ENCODE measurements around the gene BEAN1.
"Not testable (repeated sequence)": the region's sequence is repeated elsewhere in the genome, so short reads cannot be mapped to it uniquely, and the experiment has no call there.

- TF ChIP-seq CTCF (IDR thresholded peaks at IDR 0.05; ENCODE audit: poor library complexity, severe bottlenecking); POLR2AphosphoS5 (IDR thresholded peaks at IDR 0.05); EZH2 (IDR thresholded peaks at IDR 0.05; ENCODE audit: borderline replicate concordance, insufficient read depth, low read length, poor library complexity, severe bottlenecking); EP300 (conservative IDR thresholded peaks at IDR 0.05; ENCODE audit: poor library complexity, severe bottlenecking); RAD21 (conservative IDR thresholded peaks at IDR 0.05); TAF1 (IDR thresholded peaks at IDR 0.05; ENCODE audit: low read depth); MXI1 (conservative IDR thresholded peaks at IDR 0.05; ENCODE audit: poor library complexity, severe bottlenecking): not testable (repeated sequence)
These were observed 87.3 kb downstream of the BEAN1 start for GRCh38 chr16:66514391-66514790.
